GM18502 (cell line): ENCODE results near the gene COL4A1.

Experiments
- ATAC-seq: cut with Tn5 transposase; IDR thresholded peaks from one replicate; pipeline ENCODE4 v1.9.1; 2021; ENCODE audit warnings: mild to moderate bottlenecking; ENCODE audit not compliant: unreplicated experiment, poor library complexity

Gene COL4A1

DNA sequence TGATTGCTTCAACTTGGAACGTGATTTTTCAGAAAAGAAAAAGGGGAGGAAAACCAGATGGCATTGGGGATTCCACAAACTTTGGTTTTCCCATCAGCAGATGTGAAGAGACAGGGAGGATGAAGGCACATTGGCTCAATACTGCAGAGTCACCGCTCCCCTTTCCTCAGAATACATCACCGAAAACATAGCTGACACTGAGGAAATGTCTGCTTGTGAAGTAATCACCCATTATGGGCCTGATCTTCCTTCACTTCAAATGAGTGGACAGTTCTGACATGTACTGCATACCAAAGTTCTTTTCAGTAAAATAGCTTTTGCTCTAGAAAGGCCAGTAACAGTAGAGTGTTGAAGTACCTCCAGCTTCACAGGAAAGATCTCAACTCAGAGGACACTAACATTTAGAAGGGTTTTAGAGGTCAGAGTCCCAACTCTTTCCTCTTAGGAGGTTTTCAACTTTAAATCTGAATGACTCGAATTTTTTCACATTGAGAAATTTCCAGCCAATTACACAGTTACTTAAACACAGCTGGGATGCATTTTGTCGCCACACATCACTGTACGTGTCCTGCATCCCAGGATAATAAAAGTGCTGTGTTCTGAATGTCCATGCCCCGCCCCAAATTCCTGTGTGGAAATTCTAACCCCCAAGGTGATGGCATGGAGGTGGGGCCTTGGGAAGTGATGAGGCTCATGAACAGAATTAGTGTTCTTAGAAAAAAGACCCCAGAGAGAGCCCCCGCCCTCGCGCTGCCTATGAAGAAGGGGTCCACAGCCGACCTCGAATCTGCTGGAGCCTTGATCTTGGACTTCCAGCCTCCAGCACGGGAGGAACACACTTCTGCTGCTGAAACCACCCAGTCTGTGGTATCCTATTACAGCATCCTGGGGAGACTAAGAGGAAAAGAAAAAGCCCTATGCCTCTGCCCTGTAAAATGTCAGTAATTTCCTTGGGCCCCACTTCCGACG lies 77.7 kb downstream of the COL4A1 start:
- ATAC-seq = no peak

DNA sequence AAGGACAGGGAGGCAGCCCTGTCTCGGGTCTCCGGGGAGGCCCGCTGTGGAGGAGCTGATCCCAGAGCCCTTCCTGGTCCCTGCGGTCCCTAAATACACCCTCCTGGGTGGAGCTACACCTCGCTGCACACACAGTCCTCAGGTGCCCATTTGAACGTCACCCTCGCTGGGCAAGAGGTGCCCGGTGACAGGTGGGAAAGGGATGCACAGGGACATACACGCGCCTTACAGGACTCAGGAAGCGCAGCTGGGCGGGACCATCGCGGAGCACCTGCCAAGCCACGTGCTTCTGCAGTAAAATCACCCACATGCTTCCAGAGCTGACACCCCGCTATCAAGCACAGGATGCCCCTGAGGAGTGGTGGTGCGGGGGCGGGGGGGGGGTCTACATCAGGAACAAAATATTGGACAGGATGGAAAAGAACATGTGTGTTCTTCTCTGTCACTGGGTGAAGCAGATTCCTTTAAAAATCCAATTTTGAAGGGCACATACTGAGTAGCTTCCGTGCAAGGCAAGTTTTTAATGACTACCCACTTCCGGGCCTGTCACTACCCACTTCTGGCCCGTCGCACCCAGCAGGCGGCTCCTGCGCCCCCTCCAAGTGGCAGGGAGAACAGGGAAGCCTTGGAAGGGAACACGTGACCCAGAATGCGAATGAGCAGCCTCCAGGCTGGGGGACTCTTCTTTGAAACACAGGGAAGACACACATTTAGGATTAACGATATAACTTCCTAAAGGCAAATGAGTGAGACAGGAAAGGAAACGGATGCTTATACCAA lies 78.9 kb downstream of the COL4A1 start:
- ATAC-seq = no peak

DNA sequence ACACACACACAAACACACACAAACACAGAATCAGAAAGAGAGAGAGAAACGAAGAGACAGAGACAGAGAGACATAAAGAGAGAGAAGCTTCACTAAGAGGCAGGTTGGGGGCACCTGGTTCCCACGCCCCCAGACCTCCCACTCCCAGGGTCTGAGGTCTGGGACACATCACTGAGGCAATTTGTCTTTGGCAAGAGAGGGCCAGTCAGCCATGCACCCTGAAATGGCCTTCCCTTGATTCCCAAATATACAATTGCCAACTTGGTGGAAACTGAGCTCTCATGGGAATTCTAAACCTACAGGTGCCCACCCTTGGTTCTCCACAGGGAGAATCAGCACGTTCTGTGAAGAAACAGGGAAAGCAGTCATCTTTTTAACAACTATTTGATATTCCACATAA lies 79.5 kb downstream of the COL4A1 start:
- ATAC-seq = no peak

DNA sequence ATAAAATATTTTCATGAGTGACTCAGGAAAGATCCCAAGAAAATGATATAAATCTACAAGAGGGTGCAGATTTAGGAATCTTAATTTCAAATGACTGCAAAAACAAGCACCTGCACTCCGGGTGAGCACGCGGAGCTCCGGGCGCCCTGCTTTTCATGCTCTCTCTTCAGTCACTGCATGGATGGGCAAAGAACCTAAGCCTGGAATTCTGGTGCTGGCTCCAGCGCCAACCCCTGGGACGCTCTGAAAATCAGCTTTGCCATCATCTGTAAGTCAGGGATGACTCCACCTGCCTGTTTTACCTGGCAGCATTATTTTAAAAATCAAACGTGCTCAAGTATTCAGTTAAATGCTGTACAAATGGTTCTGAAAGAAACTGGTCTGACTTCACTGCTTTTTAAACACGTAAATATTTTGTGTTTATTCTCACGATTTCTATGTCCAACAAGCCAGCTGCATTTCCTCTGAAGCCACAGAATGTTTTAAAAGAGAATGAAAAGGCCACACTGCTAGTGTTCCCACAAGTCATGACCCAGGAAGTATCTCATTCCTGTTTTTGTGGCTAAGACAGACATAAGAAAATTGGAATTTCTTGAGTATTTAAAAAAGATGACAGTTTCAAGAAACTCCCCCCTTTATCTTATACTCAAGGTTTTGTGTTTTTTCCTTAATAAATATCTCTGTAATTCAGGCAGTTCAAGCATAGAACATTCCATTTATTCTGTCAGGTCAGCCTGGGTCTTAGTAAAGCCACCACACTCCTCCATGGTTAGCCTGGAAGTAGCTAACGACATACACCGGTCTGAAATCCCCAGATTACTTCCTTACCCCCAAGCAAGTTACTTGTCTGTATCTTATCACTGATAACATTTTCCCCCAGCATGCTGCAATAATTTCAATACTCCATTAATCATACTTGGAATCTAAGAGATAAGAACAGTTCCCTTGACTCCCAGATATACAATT lies 81.1 kb downstream of the COL4A1 start:
- ATAC-seq = no peak

DNA sequence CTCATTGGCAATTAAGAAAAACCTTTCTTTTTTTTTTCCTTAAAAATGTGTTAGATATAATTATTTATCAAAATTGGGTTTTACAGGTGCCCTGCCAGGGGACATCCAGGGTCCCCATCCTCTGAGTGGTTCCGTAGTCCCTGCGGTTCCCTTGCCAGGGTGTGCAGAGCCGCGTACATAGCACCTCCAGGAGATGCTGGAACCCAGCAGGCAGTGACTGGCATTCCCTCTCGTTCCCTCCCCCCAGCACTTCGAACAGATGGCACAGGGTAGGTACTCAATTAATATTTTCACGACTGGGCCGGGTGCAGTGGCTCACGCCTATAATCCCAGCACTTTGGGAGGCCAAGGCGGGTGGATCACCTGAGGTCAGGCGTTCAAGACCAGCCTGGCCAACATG lies 82.0 kb downstream of the COL4A1 start:
- ATAC-seq = no peak

DNA sequence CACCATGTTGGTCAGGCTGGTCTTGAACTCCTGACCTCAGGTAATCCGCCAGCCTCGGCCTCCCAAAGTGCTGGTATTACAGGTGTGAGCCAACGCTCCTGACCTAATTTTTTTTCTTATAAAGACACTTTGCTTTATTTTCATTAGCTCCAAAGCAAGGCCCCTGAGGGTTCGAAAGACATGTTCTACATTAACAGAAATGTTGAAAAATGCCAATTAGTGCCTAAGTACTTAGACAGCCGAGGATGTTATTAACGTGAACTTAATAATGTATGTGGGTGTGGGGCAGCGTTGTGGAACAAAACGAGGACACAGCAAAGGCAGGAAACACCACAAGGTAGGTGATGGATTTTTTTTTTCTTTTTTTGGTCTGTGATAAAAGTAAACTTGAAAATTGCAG lies 82.4 kb downstream of the COL4A1 start:
- no peak for ATAC-seq

DNA sequence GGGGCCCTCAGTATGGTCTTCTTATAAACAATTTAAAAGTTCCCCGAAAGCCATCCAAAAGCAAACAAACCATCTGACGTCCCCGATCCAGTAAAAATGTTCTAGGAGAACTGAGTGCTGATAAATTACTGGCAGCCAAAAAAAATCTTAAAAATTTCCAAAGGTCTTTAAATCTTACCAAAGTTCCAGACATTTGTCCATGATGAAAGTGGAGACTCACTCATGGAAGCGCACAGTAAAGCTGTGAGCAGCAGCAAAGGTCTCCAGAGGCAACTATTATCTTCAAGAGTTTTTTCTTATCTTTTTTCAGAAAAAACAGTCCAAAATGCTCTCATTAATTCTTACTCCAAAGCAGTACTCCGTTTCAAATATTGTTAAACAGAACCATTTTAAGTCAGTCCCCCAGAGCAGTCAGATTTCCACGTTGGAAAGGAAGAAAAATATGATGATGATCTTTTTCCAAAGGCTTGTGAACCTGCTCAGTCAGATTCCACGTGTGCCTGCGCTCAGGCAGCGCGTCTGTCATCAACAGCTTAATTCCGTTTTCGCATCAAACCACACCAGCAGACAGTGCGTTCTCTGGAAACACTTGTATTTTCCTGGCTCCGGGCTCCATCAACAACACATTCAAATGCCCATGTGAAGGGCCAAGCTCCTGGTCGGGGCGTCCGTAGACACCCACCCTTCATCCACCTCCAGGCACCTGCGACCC lies 85.4 kb downstream of the COL4A1 start:
- ATAC-seq = no peak

DNA sequence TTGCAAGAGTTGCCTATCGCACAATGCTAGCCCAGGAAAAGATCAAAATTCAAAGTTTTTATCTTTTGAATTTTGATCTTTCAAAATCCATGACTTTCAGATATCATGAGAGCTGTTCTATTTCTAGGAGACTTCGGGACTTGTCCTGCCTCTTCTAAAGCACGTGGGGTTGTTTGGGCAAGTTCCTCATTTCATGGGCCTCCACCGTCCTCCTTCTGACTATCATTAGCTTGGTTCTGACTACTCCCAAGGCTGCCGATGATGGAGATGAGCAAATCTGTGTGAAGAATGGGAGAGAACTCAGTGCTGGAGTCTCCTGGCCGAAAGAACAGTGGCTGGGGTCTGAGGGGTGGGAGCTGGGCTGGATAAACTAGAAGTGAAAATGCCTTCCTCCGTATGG lies 86.5 kb downstream of the COL4A1 start:
- ATAC-seq = no peak

DNA sequence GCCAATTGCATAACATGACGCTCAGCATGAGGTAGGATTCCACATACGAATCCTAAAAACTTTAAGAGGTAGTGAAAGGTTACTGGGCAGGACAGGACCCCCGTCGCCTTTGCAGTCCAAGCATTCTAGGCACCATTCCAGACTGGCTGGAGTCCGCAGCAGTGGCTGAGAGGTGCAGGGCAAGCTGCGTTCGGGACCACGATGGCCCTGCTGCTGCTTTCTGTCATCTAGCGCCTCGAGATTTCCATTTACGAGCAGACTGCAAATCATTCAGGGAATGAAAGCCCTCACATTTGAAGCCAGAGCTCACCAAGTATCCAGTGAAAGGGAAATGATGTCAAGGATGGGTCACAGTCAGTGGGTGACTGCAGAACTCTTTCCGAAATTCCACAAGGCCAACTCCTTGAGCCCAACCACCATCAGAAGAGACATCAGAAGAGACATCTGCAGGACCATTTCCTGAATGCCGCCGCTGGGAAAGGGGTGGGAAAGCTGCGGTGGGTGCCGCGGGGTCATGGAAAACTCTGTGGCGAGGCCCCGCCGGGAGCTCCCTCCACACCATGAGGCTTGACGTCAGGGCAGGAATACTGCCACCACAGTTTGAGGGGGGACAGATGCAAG lies 88.3 kb downstream of the COL4A1 start:
- no peak for ATAC-seq

DNA sequence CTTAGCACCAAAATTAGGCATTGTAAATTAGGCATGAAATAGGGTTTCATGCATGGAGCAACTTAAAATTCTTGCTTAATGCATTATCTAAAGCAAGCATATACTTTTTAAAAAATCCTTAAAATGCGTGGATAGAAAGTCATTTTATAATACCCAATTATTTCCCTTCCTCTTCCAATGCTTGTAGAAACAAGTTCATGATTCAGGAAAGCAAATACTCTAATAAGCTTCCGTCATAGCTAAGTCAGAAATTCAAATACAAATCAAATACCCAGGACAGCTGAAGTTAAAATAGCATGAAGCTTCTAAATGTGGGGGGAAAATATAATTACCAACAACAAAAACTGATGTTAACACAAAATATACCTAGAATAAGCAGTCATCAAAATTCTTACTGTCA lies 89.1 kb downstream of the COL4A1 start:
- no peak for ATAC-seq

DNA sequence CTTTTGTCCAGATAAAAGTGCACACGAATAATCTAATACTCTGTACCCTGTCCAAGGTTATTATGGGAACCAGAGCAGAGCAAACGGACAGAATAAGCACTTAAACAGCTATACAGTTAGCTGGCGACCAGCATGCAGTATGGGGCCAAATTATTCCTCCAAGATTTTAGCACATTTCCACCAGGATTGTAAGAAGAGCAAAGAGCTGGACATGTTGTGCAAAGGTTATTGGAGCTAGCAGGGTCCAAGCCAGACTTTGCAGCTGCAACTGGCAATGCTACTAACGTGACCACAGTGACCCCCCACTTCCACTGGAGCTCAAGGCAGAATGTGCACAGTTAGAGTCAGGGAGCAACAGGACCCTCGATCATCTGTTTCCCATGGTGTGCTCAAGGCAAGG lies 89.9 kb downstream of the COL4A1 start:
- ATAC-seq = no peak

DNA sequence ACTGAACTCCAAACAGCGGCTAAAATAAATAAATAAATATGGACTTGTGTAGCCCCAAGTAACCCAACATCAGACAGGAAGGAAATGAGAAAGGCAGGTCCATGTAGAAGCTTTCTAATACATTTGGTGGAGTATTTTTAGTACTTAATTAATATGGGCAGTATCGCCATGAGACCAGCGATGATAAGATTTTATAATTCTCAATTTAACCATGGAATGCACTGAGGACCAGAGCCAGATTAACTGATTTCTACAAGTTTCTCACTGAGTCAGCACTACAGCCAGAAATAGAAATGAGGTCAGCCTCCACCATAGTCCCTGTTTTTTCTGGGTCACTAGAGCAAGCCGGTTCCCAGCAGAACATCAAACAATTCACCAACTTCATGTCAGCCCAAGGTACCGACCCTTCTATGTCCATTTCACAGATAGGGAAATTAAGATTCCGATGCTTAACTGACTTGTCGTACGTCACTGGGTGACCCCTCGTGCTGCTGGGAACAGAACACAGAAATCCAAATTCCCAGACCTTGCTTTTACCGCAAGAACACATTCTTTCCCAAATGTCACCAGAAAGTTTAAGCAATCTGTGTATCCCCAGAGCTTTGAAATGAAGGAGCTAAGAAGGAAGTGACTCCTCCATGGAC lies 90.4 kb downstream of the COL4A1 start:
- ATAC-seq = no peak

DNA sequence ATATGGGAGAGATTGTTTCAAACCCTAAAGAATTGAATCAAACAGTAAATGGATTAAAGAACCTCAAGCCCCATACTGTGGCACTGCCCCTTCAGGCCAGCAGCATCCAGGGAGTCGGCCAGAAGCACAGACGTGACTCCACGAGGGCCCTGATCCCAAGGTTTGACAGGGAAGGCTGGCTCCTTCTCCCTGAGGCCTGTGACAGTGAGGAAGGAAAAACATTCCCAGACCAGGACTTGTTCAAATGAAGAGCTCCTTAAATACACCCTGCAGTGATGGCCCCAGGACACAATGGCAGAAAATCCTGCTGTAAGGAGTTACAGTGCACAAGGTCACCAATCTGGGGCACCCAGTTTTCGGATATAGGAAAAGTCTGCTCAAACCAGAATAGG lies 91.0 kb downstream of the COL4A1 start:
- ATAC-seq = no peak

DNA sequence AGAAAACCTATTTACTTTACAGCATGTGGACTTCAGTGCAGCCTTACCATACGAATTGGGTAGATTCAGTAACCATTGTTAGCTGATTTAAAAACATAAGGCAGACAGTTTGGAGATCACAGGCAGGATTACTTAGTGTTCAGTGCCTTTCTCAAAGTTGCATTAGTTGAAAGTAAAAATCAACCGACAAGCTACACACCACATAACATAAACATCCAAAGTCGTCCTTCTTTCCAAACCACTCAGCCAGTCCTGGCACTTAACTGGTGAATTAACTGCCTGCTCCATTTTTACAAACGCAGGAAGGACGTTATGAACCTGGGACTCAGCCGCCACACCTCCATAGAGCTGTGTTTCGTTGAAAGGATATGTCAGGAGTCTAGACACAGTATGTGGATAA lies 91.4 kb downstream of the COL4A1 start:
- ATAC-seq = no peak

DNA sequence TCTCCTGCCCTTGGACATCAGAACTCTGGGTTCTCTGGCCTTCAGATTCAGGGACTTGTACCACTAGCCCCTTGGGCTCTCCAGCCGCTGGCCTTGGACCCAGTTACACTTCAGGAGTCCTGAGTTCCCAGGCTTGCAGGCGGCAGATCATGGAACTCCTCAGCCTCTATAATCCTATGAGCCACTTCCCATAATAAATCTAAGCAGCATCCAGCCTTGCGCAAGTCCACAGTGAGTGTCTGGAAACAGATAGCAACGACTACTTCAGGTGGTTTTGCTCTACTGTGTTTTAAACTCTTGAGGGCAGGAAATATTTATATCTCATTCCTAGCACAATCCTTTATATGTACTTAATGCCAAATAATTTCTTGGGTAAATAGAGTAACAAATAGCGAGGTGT lies 92.3 kb downstream of the COL4A1 start:
- ATAC-seq = no peak

DNA sequence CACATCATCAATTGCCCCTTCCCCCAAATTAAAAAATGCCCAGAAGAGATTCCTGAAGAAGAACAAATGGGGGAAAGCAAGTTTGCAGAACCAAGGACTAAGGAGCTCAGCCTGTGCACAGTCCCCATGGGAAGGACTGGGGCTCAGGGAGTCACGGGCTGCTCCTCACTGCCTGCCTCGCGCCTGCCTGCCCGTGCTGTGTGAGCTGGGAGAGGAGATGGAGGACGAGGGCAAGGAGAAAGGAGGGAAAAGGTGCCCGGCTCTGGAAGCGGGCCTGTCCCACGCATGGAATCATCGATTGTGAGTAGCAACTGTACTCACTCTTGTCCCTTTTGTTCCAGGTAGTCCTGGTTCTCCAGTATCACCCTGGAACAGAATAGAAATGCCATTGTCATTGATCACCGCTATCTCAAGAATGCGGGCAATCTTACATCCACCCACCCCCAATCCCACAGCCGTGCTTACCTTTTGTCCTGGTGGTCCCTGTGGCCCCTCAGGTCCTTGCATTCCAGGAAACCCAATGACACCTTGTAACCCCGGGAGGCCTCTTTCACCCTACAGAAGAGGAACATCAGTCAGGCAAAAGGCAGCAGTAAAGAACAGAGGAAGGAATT lies 93.4 kb downstream of the COL4A1 start:
- ATAC-seq = no peak

DNA sequence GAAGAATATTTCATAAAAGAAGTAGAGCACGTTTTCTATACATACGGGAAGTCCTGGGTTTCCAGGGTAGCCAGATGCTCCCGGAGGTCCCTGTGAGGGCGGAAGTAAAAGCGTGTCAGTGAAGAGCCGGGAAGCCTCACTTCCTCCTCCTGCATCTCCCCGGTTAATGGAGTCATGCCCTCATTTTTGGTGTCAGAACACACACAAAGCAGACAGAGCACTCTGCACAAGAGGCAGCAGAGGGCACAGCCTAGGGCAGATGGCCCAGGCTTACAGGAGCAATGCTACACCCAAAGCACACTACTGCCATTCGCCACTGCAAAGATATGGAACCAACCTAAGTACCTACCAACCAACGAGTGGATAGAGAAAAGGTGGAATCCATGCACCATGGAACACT lies 94.4 kb downstream of the COL4A1 start:
- ATAC-seq = no peak

DNA sequence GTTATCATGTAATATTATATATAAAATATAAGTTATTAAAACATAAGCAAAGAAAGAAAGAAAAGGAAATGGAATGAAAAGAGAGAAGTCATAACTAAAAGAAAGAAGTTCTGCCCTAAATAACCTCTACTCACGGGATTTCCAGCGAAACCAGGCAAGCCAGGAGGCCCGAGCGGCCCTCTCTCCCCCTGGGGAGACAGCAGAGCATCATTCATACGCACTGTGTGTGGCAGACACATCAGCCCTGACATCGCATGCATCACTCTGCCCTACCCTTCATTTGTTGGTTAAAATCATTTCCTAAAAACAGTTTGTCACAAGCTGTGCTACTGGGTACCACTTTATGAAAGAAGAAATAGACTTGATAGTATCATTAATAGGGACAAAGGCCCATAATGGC lies 95.2 kb downstream of the COL4A1 start:
- no peak for ATAC-seq
